Activated B cell treated with CpG ODN at 0.5 μM for 24 hours (primary cell): Measurements from ENCODE around the gene HID1. TPM values are rescaled to one million over a fixed set of nuclear protein-coding genes. Genes with fewer than 3 reads are reported as not detected.

Source experiments
- ATAC-seq: fragments of 200-7000 bp; cut with Tn5 transposase; one replicate; pipeline ENCODE4 v1.10.0; 2021; ENCODE audit warnings: low read depth, mild to moderate bottlenecking, moderate library complexity
- CTCF ChIA-PET: fragments of 350-600 bp; sonication (Branson Sonifier 250); formaldehyde crosslinking; loops from one replicate; lab custom pipeline; 2021; ENCODE audit warnings: antibody characterized with exemption; lab: Charles Lee
- POLR2A ChIA-PET: fragments of 350-600 bp; sonication (Branson Sonifier 250); formaldehyde crosslinking; loops from one replicate; lab custom pipeline; 2021; ENCODE audit warnings: antibody characterized with exemption; lab: Charles Lee
- DNase-seq: peaks from one replicate; pipeline ENCODE4 v3.0.0; 2022
- H3K27ac Mint-ChIP-seq: one replicate; pipeline ENCODE4 v1.8.0; 2020; ENCODE audit warnings: mixed read lengths
- H3K27me3 Mint-ChIP-seq: one replicate; pipeline ENCODE4 v1.8.0; 2021; ENCODE audit warnings: mixed read lengths
- H3K36me3 Mint-ChIP-seq: one replicate; pipeline ENCODE4 v1.8.0; 2021; ENCODE audit warnings: low read depth, mixed read lengths
- H3K4me1 Mint-ChIP-seq: one replicate; pipeline ENCODE4 v1.8.0; 2021; ENCODE audit warnings: mixed read lengths
- H3K4me3 Mint-ChIP-seq: one replicate; pipeline ENCODE4 v1.8.0; 2020; ENCODE audit warnings: mild to moderate bottlenecking, mixed read lengths
- H3K9me3 Mint-ChIP-seq: one replicate; pipeline ENCODE4 v1.8.0; 2020; ENCODE audit warnings: mixed read lengths
- CTCF ChIP-seq: fragments of 200-600 bp; IDR thresholded peaks from one replicate; pipeline ENCODE4 v1.8.0; 2022; ENCODE audit warnings: antibody characterized with exemption, mild to moderate bottlenecking
- intact Hi-C: fragments of 100-400 bp; cut with micrococcal nuclease; formaldehyde crosslinking; loops from one replicate; pipeline ENCODE4 v1.15.1; 2024
- total RNA-seq: library from RNA; stranded (reverse); gene quantifications from 2 replicates; pipeline ENCODE4 v1.2.3, GENCODE V29; 2022

HID1 gene
- total RNA-seq, 1 donor from 2014 or later, result 2.1 TPM

GRCh38 chr17:74904687-74905409 lies 67.7 kb downstream of the HID1 start:
- ChIA-PET POLR2A (no interaction called here), CTCF (no interaction called here)
- Mint-ChIP-seq H3K27me3 (peaks cover 35% of the 10 kb centered on the region), H3K4me1 (no peaks in the 10 kb centered on the region), H3K9me3 (no peaks in the 10 kb centered on the region), H3K36me3 (no peaks in the 10 kb centered on the region), H3K27ac (no peak overlapping the region), H3K4me3 (no peak overlapping the region)
- ATAC-seq, result no peak
- TF ChIP-seq CTCF, result no peak
- DNase-seq, result no peak
- intact Hi-C loops, result loop anchor here (5.0 kb wide), 1 partner anchor 32 kb away; the partner anchor contains the start of gene OTOP3

- TF ChIP-seq CTCF, result no peak
- Mint-ChIP-seq H3K9me3 (no peaks in the 10 kb centered on the region), H3K4me1 (no peaks in the 10 kb centered on the region), H3K4me3 (no peak overlapping the region), H3K36me3 (no peaks in the 10 kb centered on the region), H3K27ac (no peak overlapping the region), H3K27me3 (peaks cover 40% of the 10 kb centered on the region)
- DNase-seq, result no peak
- ChIA-PET CTCF (no interaction called here), POLR2A (no interaction called here)
- ATAC-seq, result no peak
- intact Hi-C loops, result loop anchor here (5.0 kb wide), 1 partner anchor 34 kb away; the partner anchor contains the start of gene OTOP3
Observed at GRCh38 chr17:74903671-74904070, 68.9 kb downstream of the HID1 start.

GRCh38 chr17:74903034-74903433 lies 69.5 kb downstream of the HID1 start:
- peaks cover 40% of the 10 kb centered on the region for H3K27me3 Mint-ChIP-seq
- ATAC-seq (no peak), DNase-seq (no peak)
- POLR2A ChIA-PET, result no interaction called here
- no peaks in the 10 kb centered on the region for H3K9me3 Mint-ChIP-seq
- intact Hi-C loops, result loop anchor here (5.0 kb wide), 1 partner anchor 34 kb away; the partner anchor contains the start of gene OTOP3
- no peak for TF ChIP-seq CTCF
- CTCF ChIA-PET, result no interaction called here
- no peak overlapping the region for H3K4me3 Mint-ChIP-seq
- H3K36me3 Mint-ChIP-seq, result no peaks in the 10 kb centered on the region
- H3K27ac Mint-ChIP-seq, result no peak overlapping the region
- no peaks in the 10 kb centered on the region for H3K4me1 Mint-ChIP-seq

- Mint-ChIP-seq H3K27me3 (peaks cover 39% of the 10 kb centered on the region), H3K4me1 (no peaks in the 10 kb centered on the region), H3K4me3 (no peak overlapping the region), H3K9me3 (no peaks in the 10 kb centered on the region), H3K27ac (no peak overlapping the region), H3K36me3 (no peaks in the 10 kb centered on the region)
- intact Hi-C loops, result loop anchor here (5.0 kb wide), 1 partner anchor 36 kb away; the partner anchor contains the start of gene OTOP3
- CTCF ChIA-PET, result no interaction called here
- POLR2A ChIA-PET, result no interaction called here
- ATAC-seq, result no peak
- TF ChIP-seq CTCF, result no peak
- no peak for DNase-seq
Observed at GRCh38 chr17:74901353-74902135, 71.0 kb downstream of the HID1 start.

Other genes with a start within 250 kb of the HID1 start
- gene RAB37, start 235.5 kb downstream of the HID1 start, total RNA-seq, result 11.0 and 11.1 TPM in 2 replicates
- gene NHERF1, start 224.1 kb downstream of the HID1 start, total RNA-seq, result 33.3 and 34.5 TPM in 2 replicates
- gene NAT9, start 196.4 kb downstream of the HID1 start, total RNA-seq, result 59.4 and 79.7 TPM in 2 replicates
- gene GRIN2C, start 112.9 kb downstream of the HID1 start, total RNA-seq, result not detected in 2 replicates
- gene FDXR, start 99.8 kb downstream of the HID1 start, total RNA-seq, result 4.6 and 5.5 TPM in 2 replicates
- gene FADS6, start 79.1 kb downstream of the HID1 start, total RNA-seq, result not detected in 2 replicates
- gene USH1G, start 49.5 kb downstream of the HID1 start, total RNA-seq, result not detected in 2 replicates
- not detected in 2 replicates for gene OTOP2, start 48.5 kb downstream of the HID1 start, total RNA-seq
- not detected in 2 replicates for gene OTOP3, start 36.9 kb downstream of the HID1 start, total RNA-seq
- gene CDR2L, start 14.9 kb upstream of the HID1 start, total RNA-seq, result not detected in 2 replicates
- 28.4 and 31.8 TPM in 2 replicates for gene MRPL58, start 39.9 kb upstream of the HID1 start, total RNA-seq
- gene ATP5PD, start 74.2 kb upstream of the HID1 start, total RNA-seq, result 158 and 181 TPM in 2 replicates
- 19.5 and 20.2 TPM in 2 replicates for gene KCTD2, start 74.5 kb upstream of the HID1 start, total RNA-seq
- gene SLC16A5, start 115.2 kb upstream of the HID1 start, total RNA-seq, result 4.9 and 5.7 TPM in 2 replicates
- gene ARMC7, start 137.2 kb upstream of the HID1 start, total RNA-seq, result 11.8 and 15.4 TPM in 2 replicates
- gene NT5C, start 159.0 kb upstream of the HID1 start, total RNA-seq, result 95.0 and 98.2 TPM in 2 replicates
- gene JPT1, start 181.8 kb upstream of the HID1 start, total RNA-seq, result 70.5 and 72.9 TPM in 2 replicates
- gene SUMO2, start 210.2 kb upstream of the HID1 start, total RNA-seq, result 365 and 394 TPM in 2 replicates
- gene NUP85, start 232.9 kb upstream of the HID1 start, total RNA-seq, result 103 and 107 TPM in 2 replicates